ENCODE results near the gene MSI2. TPM values are rescaled to one million over a fixed set of nuclear protein-coding genes. Genes with fewer than 3 reads are reported as not detected.

Gene MSI2
- total RNA-seq, 2 experiments from 2014 or later, result 59.6 to 61.7 TPM

DNA sequence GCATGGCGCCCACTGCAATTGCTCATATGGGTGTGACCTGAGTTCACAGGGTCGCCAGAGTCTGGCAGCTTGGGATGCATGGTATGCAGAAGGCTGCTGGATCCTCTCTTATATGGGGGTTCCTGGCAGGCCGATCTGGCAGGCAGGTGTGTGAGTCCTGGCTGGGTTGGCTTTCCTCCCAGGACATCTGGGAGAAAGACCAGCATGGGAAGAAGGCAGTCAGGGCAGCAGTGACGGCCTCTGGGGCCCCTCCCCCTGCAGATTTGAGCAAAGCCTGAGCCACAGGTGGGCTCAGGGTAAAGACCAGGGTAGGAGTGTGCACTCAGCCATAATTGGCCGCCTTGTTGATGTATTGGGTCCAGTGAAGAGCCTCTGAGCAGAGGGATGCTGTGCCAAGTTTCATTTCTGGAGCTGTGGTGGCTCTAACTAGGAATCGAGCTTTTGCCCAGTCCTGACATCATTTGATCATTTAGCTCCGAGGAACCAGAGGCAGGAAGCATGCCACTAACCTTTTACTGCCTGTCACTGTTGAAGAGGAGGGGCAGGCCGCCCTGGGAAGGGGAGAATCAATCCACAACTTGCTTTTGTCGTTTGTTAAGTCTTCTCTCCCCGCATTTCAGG, 314.5 kb downstream of the MSI2 start:
- peaks cover 2% of the 10 kb centered on the region for H3K36me3 Mint-ChIP-seq (ENCODE audit: low read depth)
- no peaks in the 10 kb centered on the region for H3K4me1 Mint-ChIP-seq (ENCODE audit: low read depth)
- ChIA-PET POLR2A (no interaction called here), CTCF (interaction anchor here (2.4 kb wide), 1 partner anchor 18 kb away, joined by 8 read pairs; no protein-coding TSS in a partner anchor)
- TF ChIP-seq, protein P1, sequence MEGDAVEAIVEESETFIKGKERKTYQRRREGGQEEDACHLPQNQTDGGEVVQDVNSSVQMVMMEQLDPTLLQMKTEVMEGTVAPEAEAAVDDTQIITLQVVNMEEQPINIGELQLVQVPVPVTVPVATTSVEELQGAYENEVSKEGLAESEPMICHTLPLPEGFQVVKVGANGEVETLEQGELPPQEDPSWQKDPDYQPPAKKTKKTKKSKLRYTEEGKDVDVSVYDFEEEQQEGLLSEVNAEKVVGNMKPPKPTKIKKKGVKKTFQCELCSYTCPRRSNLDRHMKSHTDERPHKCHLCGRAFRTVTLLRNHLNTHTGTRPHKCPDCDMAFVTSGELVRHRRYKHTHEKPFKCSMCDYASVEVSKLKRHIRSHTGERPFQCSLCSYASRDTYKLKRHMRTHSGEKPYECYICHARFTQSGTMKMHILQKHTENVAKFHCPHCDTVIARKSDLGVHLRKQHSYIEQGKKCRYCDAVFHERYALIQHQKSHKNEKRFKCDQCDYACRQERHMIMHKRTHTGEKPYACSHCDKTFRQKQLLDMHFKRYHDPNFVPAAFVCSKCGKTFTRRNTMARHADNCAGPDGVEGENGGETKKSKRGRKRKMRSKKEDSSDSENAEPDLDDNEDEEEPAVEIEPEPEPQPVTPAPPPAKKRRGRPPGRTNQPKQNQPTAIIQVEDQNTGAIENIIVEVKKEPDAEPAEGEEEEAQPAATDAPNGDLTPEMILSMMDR (IDR thresholded peaks at IDR 0.05), result no peak
- intact Hi-C loops (cut with micrococcal nuclease), result no loop called here
- H3K27me3 Mint-ChIP-seq, result no peaks in the 10 kb centered on the region
- no peaks in the 10 kb centered on the region for H3K9me3 Mint-ChIP-seq
- H3K27ac Mint-ChIP-seq, result no peak overlapping the region
- no peak for DNase-seq
- no peak overlapping the region for H3K4me3 Mint-ChIP-seq
- no peak for ATAC-seq

DNA sequence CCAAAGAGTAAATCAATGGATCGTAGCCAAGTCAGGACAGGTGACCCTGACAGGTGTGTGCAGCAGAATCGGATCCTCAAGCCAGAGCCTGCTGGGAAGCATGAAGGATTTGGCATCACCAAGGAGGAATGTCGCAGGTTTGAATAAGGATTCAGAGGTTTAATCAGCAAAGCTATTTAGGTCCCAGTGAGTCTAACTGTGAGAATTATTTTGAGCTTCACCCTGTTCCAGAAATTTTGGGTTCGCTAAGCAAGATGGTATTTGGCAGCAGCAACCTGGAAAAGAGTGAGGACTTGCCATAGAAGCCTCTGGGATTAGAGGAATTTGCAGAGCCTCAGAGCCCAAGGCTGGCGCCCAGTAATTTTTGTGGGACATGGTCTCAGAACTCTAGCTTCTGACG, 315.7 kb downstream of the MSI2 start:
- ATAC-seq, result no peak
- Mint-ChIP-seq H3K9me3 (no peaks in the 10 kb centered on the region), H3K27me3 (no peaks in the 10 kb centered on the region), H3K27ac (no peak overlapping the region), H3K4me1 (ENCODE audit: low read depth) (no peaks in the 10 kb centered on the region), H3K4me3 (no peak overlapping the region), H3K36me3 (ENCODE audit: low read depth) (peaks cover under 1% of the 10 kb centered on the region)
- TF ChIP-seq, protein P1 (IDR thresholded peaks at IDR 0.05), result no peak
- intact Hi-C loops (cut with micrococcal nuclease), result no loop called here
- POLR2A ChIA-PET, result no interaction called here
- no peak for DNase-seq
- CTCF ChIA-PET, result interaction anchor here (1.0 kb wide), 1 partner anchor 211 kb away, joined by 4 read pairs; no protein-coding TSS in a partner anchor

DNA sequence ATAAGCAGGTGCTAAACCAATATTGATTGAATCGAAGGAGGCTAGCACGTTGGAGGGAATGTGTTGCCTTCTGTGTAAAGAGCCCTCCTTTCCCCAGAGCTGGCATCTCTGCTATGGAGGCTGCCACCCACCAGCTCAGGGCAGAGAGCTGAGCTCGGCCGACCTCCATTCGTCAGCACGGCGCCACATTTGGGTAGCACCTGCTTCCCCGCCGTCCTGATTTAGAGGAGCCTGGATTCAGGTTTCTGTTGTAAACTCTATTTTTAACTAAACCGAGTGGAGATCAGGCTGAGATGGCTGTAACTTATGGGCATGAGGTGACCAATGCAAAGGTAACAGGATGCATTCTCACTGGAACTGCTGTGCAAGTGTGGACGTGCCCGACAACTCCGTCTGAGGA, 316.3 kb downstream of the MSI2 start:
- no peaks in the 10 kb centered on the region for H3K4me1 Mint-ChIP-seq (ENCODE audit: low read depth)
- ATAC-seq, result no peak
- intact Hi-C loops (cut with micrococcal nuclease), result no loop called here
- no peak for DNase-seq
- TF ChIP-seq, protein P1 (IDR thresholded peaks at IDR 0.05), result no peak
- no peaks in the 10 kb centered on the region for H3K27me3 Mint-ChIP-seq
- CTCF ChIA-PET, result no interaction called here
- no peak overlapping the region for H3K4me3 Mint-ChIP-seq
- H3K9me3 Mint-ChIP-seq, result no peaks in the 10 kb centered on the region
- POLR2A ChIA-PET, result no interaction called here
- no peak overlapping the region for H3K27ac Mint-ChIP-seq
- no peaks in the 10 kb centered on the region for H3K36me3 Mint-ChIP-seq (ENCODE audit: low read depth)

DNA sequence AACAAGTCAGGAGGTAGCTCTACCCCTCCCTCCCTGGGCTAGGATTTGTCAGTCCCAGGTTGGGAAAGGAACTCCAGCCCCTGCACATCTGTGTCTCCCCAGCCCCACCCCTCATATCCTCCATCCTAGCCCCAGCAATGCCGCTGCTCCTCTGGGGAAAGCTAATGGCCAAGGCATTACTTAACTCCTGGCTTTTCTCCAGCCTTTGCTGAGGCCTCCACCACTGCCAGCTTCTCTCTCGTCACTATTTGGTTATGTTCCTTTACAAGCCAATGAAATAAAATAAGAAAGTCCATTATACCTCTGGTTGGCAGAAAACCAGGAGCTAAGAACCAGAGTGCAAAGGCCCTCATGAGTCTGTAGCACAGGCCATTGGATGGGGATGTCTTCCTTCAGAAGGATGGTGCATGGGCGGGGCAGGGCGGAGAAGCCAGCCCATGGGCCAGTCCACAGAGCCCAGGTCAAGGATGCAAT, 317.8 kb downstream of the MSI2 start:
- ChIA-PET CTCF (interaction anchor here (1.0 to 1.7 kb wide), 3 partner anchors 24 to 166 kb away, joined by 3 to 6 read pairs (median 3); no protein-coding TSS in a partner anchor), POLR2A (no interaction called here)
- no peak overlapping the region for H3K4me3 Mint-ChIP-seq
- H3K27ac Mint-ChIP-seq, result no peak overlapping the region
- H3K36me3 Mint-ChIP-seq (ENCODE audit: low read depth), result no peaks in the 10 kb centered on the region
- no peaks in the 10 kb centered on the region for H3K9me3 Mint-ChIP-seq
- H3K27me3 Mint-ChIP-seq, result no peaks in the 10 kb centered on the region
- TF ChIP-seq, protein P1 (IDR thresholded peaks at IDR 0.05), result no peak
- peaks cover 7% of the 10 kb centered on the region for H3K4me1 Mint-ChIP-seq (ENCODE audit: low read depth)
- DNase-seq (no peak), ATAC-seq (no peak)
- intact Hi-C loops (cut with micrococcal nuclease), result no loop called here

DNA sequence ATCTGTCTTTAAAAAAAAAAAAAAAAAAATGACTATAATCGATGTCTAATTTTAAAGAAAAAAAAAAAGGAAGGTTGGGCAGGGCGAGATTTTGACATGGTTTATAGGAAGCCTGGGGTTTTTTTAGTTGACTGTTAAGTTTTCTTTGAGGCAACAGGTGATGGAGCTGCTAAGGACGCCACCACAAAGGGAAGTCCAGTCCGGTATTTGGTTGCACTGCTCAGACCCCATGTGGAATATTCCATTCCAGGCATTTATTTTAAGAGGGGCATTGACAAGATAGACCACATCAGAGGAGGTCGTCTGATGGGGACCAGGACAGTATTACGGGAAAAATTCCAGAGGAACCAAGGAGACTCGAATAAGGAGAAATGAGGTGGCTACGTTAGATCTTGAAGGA, 320.4 kb downstream of the MSI2 start:
- intact Hi-C loops (cut with micrococcal nuclease), result no loop called here
- ATAC-seq (no peak), DNase-seq (no peak)
- Mint-ChIP-seq H3K36me3 (ENCODE audit: low read depth) (no peaks in the 10 kb centered on the region), H3K4me1 (ENCODE audit: low read depth) (peaks cover 16% of the 10 kb centered on the region), H3K4me3 (no peak overlapping the region), H3K9me3 (no peaks in the 10 kb centered on the region), H3K27me3 (no peaks in the 10 kb centered on the region), H3K27ac (no peak overlapping the region)
- CTCF ChIA-PET, result interaction anchor here (2.3 to 2.5 kb wide), 2 partner anchors 25 to 333 kb away, joined by 7 to 9 read pairs; no protein-coding TSS in a partner anchor
- TF ChIP-seq, protein P1 (IDR thresholded peaks at IDR 0.05), result no peak
- POLR2A ChIA-PET, result interaction anchor here (0.6 kb wide), 1 partner anchor 26 kb away, joined by 3 read pairs; no protein-coding TSS in a partner anchor

Measured in activated CD8-positive, alpha-beta T cell treated with anti-CD3 and anti-CD28 coated beads for 36 hours (primary cell).